ENCODE results near the gene UBQLNL.

GRCh38 chr11:5547982-5548381 lies 31.5 kb upstream of the UBQLNL start:
- TF ChIP-seq POLR2A (IDR thresholded peaks at IDR 0.05) (no peak), EP300 (IDR thresholded peaks at IDR 0.05) (no peak)
- TF ChIP-seq, protein P1, sequence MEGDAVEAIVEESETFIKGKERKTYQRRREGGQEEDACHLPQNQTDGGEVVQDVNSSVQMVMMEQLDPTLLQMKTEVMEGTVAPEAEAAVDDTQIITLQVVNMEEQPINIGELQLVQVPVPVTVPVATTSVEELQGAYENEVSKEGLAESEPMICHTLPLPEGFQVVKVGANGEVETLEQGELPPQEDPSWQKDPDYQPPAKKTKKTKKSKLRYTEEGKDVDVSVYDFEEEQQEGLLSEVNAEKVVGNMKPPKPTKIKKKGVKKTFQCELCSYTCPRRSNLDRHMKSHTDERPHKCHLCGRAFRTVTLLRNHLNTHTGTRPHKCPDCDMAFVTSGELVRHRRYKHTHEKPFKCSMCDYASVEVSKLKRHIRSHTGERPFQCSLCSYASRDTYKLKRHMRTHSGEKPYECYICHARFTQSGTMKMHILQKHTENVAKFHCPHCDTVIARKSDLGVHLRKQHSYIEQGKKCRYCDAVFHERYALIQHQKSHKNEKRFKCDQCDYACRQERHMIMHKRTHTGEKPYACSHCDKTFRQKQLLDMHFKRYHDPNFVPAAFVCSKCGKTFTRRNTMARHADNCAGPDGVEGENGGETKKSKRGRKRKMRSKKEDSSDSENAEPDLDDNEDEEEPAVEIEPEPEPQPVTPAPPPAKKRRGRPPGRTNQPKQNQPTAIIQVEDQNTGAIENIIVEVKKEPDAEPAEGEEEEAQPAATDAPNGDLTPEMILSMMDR (IDR thresholded peaks at IDR 0.05) = no peak

All from suprapubic skin (tissue), 3 donors.